Thymus (tissue), 11 donors: ENCODE measurements around the gene ZBED4. TPM values are rescaled to one million over a fixed set of nuclear protein-coding genes. Genes with fewer than 3 reads are reported as not detected.

ENCODE experiments used
- DNase-seq, 9 donors: peaks; one replicate each; pipeline ENCODE4 v3.0.0-alpha.2; 2013; ENCODE audit warnings: low spot score in 9 of 9, low read depth in 6 of 9, missing footprints in 1 of 9
- H3K27ac ChIP-seq, 2 donors: one replicate each; pipeline ENCODE4 v1.5.1; 2013; ENCODE audit warnings: control low read depth in 1 of 2, low read depth in 1 of 2, low read length in 1 of 2, mild to moderate bottlenecking in 1 of 2, moderate library complexity in 1 of 2
- H3K27me3 ChIP-seq, 2 donors: one replicate each; pipeline ENCODE4 v1.5.1; 2013; ENCODE audit warnings: low read length in 1 of 2; ENCODE audit not compliant: control insufficient read depth in 2 of 2, insufficient read depth in 1 of 2
- H3K36me3 ChIP-seq, 2 donors: one replicate each; pipeline ENCODE4 v1.5.1; 2013; ENCODE audit warnings: low read length in 1 of 2, mild to moderate bottlenecking in 1 of 2, moderate library complexity in 1 of 2; ENCODE audit not compliant: control insufficient read depth in 2 of 2, insufficient read depth in 2 of 2
- H3K4me1 ChIP-seq, 2 donors: one replicate each; pipeline ENCODE4 v1.5.1; 2013; ENCODE audit warnings: low read length in 2 of 2; ENCODE audit not compliant: control insufficient read depth in 2 of 2, insufficient read depth in 2 of 2
- H3K4me3 ChIP-seq, 2 donors: one replicate each; pipeline ENCODE4 v1.5.1; 2013; ENCODE audit warnings: low read length in 2 of 2, control low read depth in 1 of 2, mild to moderate bottlenecking in 1 of 2
- H3K9me3 ChIP-seq, 2 donors: one replicate each; pipeline ENCODE4 v1.5.1; 2013; ENCODE audit warnings: low read length in 1 of 2, mild to moderate bottlenecking in 1 of 2; ENCODE audit not compliant: control insufficient read depth in 2 of 2, insufficient read depth in 1 of 2
- WGBS: extraction: QIAGEN DNeasy Blood & Tissue Kit; methylation state at CpG from one replicate; pipeline ENCODE4 v1.1.7; 2013; 5-methylcytosine and 5-hydroxymethylcytosine counted together
- polyA plus RNA-seq: library from polyadenylated mRNA; stranded (reverse); fragments of 200-250 nt; gene quantifications from one replicate; pipeline ENCODE4 v1.2.3, GENCODE V29; 2013
- total RNA-seq: library from RNA; stranded (reverse); fragments of 120-200 nt; gene quantifications from one replicate; pipeline ENCODE4 v1.2.4, GENCODE V29; 2013
- donor health status: healthy.

Gene ZBED4
- total and polyA plus RNA-seq, 2 donors, result 6.4 to 9.9 TPM

GRCh38 chr22:49906799-49907290 lies 53.2 kb downstream of the ZBED4 start:
- no peak overlapping the region for H3K27ac ChIP-seq
- no peaks in the 10 kb centered on the region for H3K4me1 ChIP-seq
- H3K36me3 ChIP-seq, result peaks cover 37 to 81% of the 10 kb centered on the region in 2 donors
- H3K27me3 ChIP-seq, result no peaks in the 10 kb centered on the region
- 98% methylated on average over 14 of the region's 14 CpGs for WGBS
- DNase-seq, result no peak
- no peaks in the 10 kb centered on the region for H3K9me3 ChIP-seq
- no peak overlapping the region for H3K4me3 ChIP-seq

GRCh38 chr22:49907807-49908206 lies 54.2 kb downstream of the ZBED4 start:
- H3K27ac ChIP-seq, result no peak overlapping the region
- no peaks in the 10 kb centered on the region for H3K4me1 ChIP-seq
- WGBS, result 98% methylated on average over 19 of the region's 19 CpGs
- no peaks in the 10 kb centered on the region for H3K9me3 ChIP-seq
- H3K27me3 ChIP-seq, result no peaks in the 10 kb centered on the region
- DNase-seq, result no peak
- peaks cover 45 to 83% of the 10 kb centered on the region in 2 donors for H3K36me3 ChIP-seq
- H3K4me3 ChIP-seq, result no peak overlapping the region

GRCh38 chr22:49909476-49910205 lies 56.0 kb downstream of the ZBED4 start:
- Histone ChIP-seq H3K27ac (no peak overlapping the region), H3K4me1 (no peaks in the 10 kb centered on the region), H3K27me3 (no peaks in the 10 kb centered on the region), H3K36me3 (peaks cover 37 to 84% of the 10 kb centered on the region in 2 donors), H3K9me3 (no peaks in the 10 kb centered on the region), H3K4me3 (no peak overlapping the region)
- DNase-seq, result no peak
- WGBS, result 98% methylated on average over 23 of the region's 23 CpGs

GRCh38 chr22:49910229-49911155 lies 56.8 kb downstream of the ZBED4 start:
- no peaks in the 10 kb centered on the region for H3K4me1 ChIP-seq
- H3K4me3 ChIP-seq, result no peak overlapping the region
- H3K27ac ChIP-seq, result no peak overlapping the region
- H3K36me3 ChIP-seq, result peaks cover 37 to 78% of the 10 kb centered on the region in 2 donors
- H3K27me3 ChIP-seq, result no peaks in the 10 kb centered on the region
- DNase-seq, result no peak
- no peaks in the 10 kb centered on the region for H3K9me3 ChIP-seq
- WGBS, result 97% methylated on average over 27 of the region's 27 CpGs

GRCh38 chr22:49911881-49912625 lies 58.4 kb downstream of the ZBED4 start:
- 97% methylated on average over 30 of the region's 30 CpGs for WGBS
- Histone ChIP-seq H3K36me3 (peaks cover 36 to 62% of the 10 kb centered on the region in 2 donors), H3K27me3 (no peaks in the 10 kb centered on the region), H3K27ac (no peak overlapping the region), H3K9me3 (no peaks in the 10 kb centered on the region), H3K4me1 (peaks cover 2 to 6% of the 10 kb centered on the region in 2 donors), H3K4me3 (no peak overlapping the region)
- no peak for DNase-seq

- H3K4me1 ChIP-seq, result peaks cover 11 to 12% of the 10 kb centered on the region in 2 donors
- H3K36me3 ChIP-seq, result peaks cover 26 to 53% of the 10 kb centered on the region in 2 donors
- no peak overlapping the region for H3K4me3 ChIP-seq
- no peaks in the 10 kb centered on the region for H3K27me3 ChIP-seq
- DNase-seq, result no peak
- no peaks in the 10 kb centered on the region for H3K9me3 ChIP-seq
- no peak overlapping the region for H3K27ac ChIP-seq
- WGBS, result 97% methylated on average over 14 of the region's 14 CpGs
Observed at GRCh38 chr22:49913026-49913425, 59.4 kb downstream of the ZBED4 start.

GRCh38 chr22:49913446-49913845 lies 59.8 kb downstream of the ZBED4 start:
- Histone ChIP-seq H3K36me3 (peaks cover 26 to 51% of the 10 kb centered on the region in 2 donors), H3K9me3 (no peaks in the 10 kb centered on the region), H3K27ac (no peak overlapping the region), H3K4me3 (no peak overlapping the region), H3K4me1 (peaks cover 11 to 12% of the 10 kb centered on the region in 2 donors), H3K27me3 (no peaks in the 10 kb centered on the region)
- WGBS, result 98% methylated on average over 14 of the region's 14 CpGs
- no peak for DNase-seq

- H3K36me3 ChIP-seq, result peaks cover 21 to 46% of the 10 kb centered on the region in 2 donors
- H3K9me3 ChIP-seq, result no peaks in the 10 kb centered on the region
- no peak overlapping the region for H3K4me3 ChIP-seq
- WGBS, result 97% methylated on average over 12 of the region's 12 CpGs
- no peak overlapping the region for H3K27ac ChIP-seq
- H3K27me3 ChIP-seq, result no peaks in the 10 kb centered on the region
- no peak for DNase-seq
- peaks cover 16 to 17% of the 10 kb centered on the region in 2 donors for H3K4me1 ChIP-seq
Observed at GRCh38 chr22:49914256-49914655, 60.6 kb downstream of the ZBED4 start.
